Activated CD4-positive, alpha-beta T cell treated with anti-CD3 and anti-CD28 coated beads, Interleukin-2, amount 50 U/mL, for 4 hours (primary cell): ENCODE results near the gene ITGB5.
"Not testable (repeated sequence)": the region's sequence is repeated elsewhere in the genome, so short reads cannot be mapped to it uniquely, and the experiment has no call there.

ENCODE experiments used
- DNase-seq, 2 experiments: peaks; one replicate each; pipeline ENCODE4 v3.0.0-alpha.2; 2020

ITGB5 gene

DNA sequence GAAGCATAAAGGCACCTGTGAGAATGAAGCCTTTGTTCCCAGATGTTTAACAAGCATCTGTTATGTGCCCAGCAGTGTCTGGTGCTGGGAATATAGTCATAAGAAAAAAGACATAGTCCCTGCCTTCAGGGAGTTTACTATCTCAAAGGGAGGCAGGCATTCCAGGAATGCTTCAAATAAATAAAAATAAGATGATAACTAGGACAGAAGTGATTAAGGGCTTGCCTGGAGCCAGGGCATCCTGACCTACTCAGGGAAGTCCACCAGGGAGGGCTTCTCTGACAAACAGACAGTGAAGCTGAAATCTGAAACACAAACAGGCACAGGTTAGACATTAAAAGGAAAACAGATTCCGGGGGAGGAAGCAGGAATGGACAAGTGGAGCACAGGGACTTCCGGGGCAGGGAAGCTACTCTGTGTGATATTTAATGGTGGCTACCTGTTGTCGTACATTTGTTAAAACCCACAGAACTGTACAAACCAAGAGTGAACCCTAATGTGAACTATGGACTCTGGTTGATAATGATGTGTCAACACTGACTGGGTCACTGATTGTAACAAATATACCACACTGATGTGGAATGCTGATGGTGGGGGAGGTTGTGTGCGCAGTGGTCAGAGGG, 53.3 kb downstream of the ITGB5 start:
- no peak for DNase-seq

DNA sequence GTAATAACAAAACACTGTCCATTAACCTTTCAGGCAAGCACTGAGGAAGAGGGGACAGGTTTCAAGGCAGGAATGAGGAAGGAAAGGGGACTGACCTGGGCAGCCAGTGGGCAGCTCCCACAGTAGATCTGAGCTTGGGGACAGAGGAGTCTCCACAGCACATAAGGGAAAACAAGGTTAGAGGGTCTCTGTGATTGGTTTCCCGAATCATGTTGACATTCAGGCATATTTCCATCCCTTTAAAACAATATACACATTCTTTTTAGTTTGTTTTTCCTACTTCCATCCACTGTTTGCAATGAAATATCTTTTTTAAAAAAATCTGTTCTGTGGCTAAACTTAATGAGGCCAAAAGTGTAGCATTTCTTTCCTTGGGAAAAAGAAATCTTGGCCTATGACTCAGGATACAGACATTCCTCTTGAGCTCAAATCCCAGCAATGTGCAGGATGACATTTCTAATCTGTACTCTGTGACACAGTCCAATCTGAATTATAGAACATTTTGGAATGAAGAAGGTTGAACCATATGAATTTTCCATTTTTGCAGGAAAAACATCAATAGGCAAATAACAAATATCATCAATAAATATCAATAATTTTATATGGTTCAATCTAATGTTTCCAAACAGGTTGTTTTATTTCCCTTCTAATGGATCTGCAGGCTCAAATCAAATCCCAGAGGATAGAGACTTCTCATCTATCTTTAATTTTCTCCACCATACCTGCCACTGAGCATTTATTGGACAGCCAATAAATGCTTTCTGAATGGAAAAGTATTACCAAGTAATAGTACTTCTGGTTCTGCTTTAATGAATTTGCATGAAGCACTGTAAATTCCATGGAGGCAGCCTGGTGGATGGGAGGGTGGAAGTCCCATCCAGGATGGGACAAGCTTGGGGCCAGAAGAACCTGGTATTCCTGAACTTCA, 54.1 kb downstream of the ITGB5 start:
- no peak for DNase-seq

DNA sequence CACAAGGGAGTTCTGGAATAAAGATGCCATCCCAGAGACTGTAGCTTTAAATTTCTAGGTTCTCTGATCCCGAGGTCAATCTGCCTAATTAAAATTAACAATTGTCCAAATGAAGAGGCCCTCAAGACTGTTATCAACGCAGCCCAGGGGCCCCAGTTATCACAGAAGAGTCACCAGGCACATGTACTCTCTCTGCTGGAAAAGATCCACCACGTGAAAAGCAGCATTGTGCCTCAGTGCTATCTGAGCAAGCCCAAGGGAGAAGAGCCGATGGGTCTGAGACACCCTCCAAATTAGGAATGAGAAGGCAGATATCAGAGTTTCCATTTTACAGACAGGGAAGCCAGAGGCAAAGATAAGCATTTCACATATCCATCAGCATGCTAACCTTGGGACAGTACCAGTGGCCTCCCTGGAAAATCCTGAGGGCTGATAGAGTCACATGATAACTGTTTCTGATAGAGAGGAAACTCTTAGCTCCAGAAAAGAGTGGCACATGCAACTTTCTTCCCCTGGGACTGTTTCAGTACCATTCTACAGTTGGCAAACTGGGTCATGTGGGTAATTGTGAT, 55.5 kb downstream of the ITGB5 start:
- no peak for DNase-seq

DNA sequence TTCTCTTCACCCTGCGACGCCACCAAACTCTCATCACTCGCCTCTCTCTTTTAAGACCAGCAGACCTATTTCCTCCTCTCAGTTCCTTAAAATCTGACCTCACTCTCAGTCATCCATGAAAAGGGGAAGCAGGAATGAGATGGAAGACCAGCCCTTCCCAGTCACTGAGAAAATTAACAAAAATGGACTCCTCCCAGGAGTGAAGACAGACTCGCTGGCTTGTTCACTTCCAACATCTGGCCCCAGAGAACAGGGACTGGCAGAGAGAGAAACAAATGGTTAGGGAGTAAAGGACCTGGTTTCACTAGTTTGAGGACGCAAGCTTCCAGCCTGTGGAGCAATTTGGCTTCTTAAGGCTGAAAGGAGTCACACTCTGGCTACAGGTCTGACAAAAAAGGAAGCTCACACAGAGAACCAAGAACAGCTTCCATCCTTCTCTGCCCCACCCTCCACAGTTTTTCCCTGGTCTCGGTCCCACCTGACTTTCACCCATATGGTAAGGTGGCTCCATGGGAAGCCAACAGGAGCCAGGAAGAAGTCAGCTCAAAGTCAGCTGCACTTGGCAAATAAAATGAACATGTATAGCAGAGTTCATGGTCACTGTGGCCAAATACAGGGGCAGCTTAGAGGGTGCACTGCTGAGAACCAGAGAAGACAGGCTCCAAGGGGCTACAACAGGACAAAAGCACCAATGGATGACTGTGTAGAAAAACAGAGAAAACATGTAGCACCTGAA, 57.2 kb downstream of the ITGB5 start:
- no peak for DNase-seq

DNA sequence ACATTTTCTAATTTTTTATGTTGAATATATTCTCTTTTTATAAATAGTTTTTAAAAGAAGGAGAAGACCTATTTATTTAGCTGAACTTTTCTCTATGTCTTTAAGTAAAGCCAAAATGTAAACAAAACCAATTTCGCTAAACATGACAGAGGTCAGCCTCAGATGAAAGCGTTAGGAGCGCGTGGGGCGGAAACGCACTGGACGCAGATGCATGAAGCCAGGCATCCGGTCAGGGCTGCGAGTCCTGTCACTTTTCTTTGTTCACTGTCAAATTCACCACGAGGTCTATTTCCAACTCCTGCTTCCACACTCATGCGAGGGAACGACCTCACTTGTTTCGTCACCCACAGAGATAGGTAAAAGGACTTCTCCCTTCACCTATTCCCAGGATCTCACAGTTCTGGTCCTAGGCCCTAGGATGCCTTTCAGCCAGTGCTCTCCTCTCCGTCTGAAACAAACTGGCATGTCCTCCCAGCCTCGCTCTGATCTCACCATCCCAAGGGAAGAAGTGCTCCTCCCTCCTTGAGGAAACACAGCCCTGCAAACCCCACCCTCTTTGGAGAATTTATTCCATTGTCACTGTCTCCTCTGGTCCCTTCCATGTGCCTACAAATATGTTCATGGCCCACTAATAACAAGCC, 57.9 kb downstream of the ITGB5 start:
- no peak for DNase-seq

DNA sequence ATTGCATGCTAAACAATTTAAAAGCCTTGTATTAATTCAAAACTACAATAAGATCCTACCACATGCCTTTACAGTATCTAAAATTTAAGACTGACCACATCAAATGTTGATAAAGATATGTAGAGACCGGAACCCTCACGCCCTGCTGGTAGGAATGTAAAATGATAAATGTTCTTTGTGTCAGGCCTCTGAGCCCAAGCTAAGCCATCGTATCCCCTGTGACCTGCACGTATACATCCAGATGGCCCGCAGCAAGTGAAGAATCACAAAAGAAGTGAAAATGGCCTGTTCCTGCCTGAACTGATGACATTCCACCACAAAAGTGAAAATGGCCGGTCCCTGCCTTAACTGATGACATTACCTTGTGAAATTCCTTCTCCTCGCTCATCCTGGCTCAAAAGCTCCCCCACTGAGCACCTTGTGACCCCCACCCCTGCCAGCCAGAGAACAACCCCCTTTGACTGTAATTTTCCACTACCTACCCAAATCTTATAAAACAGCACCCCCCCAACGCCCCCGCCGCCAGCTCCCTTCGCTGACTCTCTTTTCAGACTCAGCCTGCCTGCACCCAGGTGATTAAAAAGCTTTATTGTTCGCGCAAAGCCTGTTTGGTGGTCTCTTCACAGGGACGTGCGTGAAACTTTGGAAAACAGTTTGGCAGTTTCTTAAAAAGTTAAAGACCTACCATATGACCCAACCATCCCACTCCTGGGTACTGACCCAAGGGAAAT, 59.5 kb downstream of the ITGB5 start:
- DNase-seq, result not testable (repeated sequence)

DNA sequence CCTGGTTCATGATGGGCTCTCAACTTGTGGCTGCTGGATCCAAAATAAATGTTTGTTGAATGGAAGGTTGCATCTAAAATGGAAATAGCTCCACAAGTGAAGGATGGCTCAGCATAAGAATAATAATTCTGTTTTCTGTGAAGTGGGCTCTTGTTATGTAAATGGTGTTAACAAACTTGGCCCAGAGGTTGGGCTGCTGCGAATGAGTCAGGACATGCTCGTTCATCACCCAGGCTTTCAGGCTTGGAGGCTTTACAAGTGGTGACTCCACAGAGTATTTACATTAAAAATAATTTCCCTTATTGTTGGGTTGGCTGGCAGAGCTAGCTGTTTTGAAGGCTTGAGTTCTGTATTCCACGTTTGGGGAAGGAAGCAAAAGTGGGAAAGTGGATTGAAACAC, 60.5 kb downstream of the ITGB5 start:
- no peak for DNase-seq

DNA sequence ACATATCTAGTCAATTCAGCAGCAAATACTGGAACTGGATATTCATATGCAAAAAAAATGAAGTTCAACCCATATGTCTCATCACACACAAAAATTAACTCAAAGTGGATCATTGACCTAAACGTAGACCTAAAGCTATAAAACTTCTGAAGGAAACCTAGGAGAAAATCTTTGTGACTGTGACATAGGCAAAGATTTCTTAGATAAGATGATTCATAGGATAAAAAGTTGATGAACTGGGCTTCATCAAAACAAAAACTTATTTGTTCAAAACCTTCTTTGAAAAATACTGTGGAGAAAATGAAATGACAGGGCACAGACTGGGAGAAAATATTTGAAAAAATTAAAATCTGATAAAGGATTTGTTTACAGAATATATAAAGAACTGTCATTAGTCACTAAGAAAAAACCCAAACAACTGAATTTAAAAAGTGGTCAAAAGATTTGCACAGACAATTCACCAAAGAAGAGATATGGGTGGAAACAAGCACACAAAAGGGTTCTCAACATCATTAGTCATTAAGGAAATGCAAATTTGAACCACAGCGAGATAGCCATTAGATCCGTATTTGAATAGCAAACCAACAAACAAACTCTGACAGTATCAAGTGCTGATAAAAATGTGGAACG, 62.8 kb downstream of the ITGB5 start:
- DNase-seq, result no peak

DNA sequence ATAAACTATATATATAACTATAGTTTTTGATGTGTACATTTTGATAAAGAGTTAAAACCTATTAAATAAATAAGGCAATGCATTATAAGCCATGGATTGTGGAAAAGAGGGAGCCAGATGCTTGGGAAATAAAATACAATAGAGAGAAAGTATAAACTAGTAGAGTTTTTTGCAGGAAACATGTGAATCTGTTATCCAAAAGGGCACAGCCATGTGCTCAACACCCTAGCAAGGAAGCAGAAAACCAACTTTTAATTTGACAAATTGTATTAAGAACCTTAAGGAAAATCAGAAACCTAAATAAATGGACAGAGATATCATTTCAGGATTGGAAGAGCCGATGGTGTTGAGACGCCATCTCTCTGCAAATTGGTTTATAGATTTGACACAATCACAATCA, 63.5 kb downstream of the ITGB5 start:
- DNase-seq, result no peak

DNA sequence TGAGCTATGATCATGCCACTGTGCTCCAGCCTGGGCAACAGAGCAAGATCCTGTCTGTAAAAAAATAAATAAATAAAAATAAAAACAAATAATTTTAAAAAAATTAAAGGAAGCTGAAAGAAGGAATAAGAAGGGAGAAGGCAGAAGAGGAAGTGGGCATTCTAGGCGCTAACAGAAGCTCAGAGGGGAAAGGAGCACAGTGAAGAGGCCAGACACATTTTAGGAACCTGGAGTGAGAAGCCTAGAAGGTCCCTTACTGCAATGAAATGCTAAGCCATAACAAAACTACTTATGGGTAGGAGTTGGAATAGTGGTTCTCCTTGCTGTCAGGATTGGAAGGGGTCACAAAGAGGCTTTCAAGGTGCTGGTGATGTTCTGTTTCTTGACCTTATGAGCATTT, 64.0 kb downstream of the ITGB5 start:
- no peak for DNase-seq

DNA sequence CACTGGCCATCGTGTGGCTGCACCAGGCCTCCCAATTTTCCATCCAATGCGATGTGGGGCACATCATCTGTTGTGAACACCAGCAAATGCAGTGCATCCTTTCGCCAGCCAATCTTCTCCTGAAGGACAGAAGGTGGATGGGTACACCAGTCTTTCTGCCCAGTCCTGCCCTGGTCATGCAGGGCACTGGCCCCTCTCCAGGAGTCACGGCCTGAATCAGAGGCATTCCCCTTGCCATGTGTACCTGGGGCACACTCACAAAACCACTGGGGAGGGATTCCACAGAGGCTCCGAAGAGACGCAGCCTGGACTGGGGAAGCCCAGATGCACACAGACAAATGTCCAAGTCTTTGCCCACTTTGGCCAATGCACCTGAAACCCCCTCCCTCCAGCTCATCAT, 65.8 kb downstream of the ITGB5 start:
- DNase-seq, result no peak

DNA sequence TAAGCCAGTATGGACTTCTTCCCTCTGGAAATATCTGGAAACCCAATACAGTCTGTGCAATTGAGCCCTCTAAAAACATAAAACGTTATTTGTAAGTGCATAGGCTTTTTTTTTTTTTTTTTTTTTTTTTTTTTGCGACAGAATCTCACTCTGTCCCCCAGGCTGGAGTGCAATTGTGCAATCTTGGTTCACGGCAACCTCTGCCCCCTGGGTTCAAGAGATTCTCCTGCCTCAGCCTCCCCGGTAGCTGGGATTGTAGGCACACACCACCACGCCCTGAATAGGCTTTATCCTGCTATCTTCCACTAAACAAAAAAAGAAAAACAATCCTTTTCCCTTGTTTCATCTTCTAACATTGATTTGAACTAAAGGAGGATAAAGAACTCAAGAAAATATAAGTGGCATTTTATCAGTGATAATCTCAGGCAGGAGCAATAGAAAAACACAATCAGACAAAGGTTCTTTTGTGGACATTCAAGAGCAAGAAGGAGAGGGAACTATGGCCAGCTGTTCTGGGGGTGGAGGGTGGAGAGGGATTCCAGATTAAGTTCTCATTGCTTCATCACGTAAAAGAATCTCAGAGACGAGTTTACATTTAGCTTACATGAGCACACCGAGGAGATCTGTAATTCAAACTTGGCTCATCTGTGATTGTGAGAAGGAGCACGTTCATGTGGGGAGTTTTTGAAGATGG, 68.6 kb downstream of the ITGB5 start:
- DNase-seq, result no peak

DNA sequence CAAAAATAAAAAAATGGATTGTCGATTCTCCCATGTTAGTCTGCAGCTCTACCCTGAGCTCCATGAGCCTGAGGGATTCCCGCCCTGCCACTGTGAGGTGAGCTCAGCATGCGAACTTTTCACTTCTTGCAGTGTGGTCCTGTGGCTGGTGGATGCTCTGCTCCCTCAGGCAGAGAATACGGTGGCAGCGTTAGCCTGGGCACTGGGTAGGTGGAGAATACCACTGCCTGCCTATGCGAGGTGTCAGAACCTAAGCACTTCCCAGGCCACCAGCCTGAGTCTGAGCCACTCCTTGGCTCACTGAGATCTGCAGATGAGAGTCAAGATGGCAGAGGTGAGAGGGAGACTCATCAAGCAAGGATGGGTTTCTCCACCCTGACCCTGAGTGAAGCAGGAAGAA, 70.1 kb downstream of the ITGB5 start:
- no peak for DNase-seq

DNA sequence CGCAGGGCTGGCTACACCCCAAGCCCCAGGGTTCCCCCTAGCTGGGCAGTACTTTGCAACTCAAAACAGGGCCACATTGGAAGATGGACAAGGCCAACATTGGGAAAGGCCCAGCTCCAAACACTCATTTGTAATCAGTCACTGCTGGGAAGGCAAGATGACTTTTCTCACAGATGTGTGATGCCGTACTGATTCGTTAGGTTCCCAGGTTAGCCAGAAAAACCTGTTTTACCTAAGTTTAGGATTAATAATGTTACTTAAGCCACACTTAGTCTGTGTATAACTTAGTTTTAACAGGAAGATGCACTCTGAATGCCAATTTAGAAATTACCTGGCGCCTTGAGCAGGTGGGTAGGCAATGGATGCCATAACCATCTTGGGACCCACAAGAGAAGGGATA, 71.0 kb downstream of the ITGB5 start:
- DNase-seq, result no peak

DNA sequence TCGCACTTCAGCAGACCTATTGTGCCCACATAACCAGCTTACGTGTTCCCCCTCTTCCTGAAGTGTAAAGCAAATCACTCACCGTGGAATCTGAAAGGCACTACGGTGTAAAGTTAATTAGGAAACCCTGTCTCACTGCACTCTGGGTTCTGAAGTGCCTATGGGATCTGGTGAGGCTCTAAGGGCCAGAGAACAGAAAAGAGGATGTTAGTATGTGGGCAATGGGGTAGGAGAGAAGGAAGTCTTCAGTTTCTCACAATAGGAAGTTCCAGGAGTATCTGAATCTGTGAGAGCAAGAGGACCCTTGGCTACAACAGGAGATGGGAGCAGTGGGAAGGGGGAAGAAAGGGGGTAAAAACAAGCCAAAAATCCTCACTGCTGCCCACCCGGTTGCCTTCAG, 71.4 kb downstream of the ITGB5 start:
- DNase-seq, result no peak

DNA sequence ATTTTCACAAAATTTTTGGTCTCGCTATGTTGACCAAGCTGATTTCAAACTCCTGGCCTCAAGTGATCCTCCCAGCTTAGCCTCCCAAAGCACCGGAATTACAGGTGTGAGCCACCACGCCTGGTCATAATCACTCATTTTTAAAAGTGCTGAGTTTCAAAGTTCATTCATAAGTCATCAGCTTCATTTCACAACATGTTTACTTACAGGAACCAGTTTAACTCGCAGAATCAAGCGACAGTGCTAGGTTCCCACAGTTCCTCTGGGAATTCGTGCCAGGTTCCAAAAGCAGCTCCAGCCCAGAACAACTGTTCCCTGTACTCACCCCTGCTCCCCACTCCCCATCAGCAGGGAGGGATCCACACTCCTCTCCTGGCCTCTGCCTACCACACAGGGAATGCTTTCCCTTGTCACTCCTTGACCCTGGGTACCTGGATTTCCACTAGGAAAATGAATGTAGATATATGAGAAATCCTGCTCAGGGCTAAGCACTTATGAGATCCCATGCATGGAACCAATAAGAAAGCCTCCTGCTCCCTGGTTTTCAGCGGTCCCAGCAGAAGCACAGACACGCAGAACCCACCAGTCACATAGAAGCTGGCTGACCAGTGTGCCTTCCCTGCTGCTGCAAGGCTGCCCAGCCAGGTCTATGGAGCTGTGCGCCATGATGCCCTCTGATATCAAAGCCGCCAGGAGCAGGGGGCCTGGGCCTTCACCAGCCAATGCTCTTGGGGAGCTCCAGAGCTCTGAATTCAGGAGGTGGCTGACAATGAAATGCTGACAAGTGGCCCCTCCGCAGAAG, 72.3 kb downstream of the ITGB5 start:
- no peak for DNase-seq

DNA sequence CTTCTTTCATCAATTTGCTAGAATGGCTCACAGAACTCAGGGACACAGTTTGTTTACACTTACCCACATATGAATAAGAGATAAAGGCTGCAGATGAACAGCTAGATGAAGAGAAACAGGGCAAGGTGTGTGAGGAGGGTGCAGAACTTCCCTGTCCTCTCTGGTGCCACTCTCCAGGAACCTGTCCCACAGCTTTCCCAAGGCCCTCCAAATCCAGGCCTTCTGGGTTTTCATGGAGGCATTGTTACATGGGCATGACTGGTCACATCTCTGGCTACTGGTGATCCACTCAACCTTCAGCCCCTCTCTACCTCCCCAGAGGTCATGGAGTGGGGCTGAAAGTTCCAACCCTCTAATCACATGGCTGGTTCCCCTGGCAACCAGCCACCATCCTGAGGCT, 73.6 kb downstream of the ITGB5 start:
- no peak for DNase-seq

DNA sequence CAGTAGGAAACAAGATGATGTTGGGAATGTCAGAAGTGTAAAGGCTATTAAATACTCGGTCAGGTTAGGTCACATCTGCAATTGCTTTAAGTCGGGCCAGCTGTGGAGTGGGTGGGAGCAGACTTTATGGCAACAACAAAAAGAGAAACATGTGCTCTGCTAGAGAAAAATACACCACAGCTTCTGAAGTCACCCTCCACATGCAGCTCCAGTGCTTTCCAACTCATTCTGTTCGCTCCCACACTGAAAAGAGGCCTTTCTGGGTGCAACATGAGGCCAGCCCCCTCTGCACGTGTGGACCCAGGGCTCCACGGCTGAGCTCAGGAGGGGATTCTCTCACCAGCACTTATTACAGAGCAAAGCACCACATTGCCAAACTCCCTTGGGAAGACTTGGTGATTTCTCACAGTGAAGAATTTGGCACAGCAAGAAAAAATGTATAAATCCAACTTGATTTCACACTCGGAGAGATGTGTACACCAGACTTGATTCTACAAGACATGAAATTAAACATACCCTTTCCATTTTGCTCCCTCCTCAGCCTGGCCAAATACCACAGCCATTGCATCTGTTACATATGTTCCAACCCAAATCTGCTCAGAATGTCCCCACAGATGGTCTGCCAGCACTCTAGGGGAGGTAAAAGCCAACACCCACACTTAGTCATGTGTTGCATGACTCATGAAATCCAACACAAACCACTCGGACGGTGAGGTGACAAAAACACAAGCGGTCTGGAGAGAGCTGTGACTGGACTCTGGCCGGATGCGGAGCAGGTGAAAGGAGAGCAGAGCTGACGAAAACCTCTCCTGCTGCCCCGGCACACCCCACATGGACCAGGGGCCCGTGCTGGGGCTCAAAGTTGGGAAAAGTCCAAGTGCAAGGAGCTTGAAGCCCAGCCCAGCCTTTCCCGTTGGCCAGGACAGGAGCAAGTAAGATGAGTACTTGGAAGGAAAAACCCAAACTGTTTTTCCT, 74.6 kb downstream of the ITGB5 start:
- no peak for DNase-seq

DNA sequence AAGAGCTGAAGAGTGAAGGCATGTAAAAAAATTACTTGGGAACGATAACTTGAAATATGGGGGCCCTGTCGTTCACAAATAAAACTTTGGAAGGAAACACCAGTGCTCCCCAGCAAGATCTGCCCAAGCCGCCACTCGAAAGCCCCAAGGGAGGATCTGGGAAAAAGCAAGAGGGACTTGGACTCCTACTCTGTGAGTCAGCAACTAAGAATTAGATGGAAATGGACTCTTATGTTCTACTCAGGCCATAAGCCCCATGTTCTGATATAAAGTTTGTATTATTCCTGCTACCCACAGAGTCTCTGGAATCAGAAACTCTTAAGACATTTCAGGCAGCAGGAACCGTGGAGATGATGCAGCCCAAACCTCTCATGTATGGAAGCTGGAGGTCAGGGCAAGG, 75.7 kb downstream of the ITGB5 start:
- no peak for DNase-seq
